Endothelial cell of umbilical vein (primary cell): ENCODE results near the gene KCTD13. TPM values are rescaled to one million over a fixed set of nuclear protein-coding genes. Genes with fewer than 3 reads are reported as not detected.

ENCODE experiments used
- BruUV-seq: library from RNA; stranded (reverse); fragments of 400-500 nt; replicated peaks from 2 replicates; lab custom pipeline; 2021; lab: Mats Ljungman, UMichigan
- CTCF ChIA-PET: fragments of 300-600, 350-600 bp; sonication (Branson Sonifier 250); formaldehyde crosslinking; loops from one replicate; lab custom pipeline; 2021; ENCODE audit warnings: antibody characterized with exemption, inconsistent platforms; lab: Charles Lee
- POLR2A ChIA-PET: fragments of 300-600, 350-600 bp; sonication (Branson Sonifier 250); formaldehyde crosslinking; loops from one replicate; lab custom pipeline; 2021; ENCODE audit warnings: antibody characterized with exemption, inconsistent platforms; lab: Charles Lee
- DNase-seq: peaks from one replicate; pipeline ENCODE4 v3.0.0-alpha.2; 2011; ENCODE audit warnings: low read depth, low spot score
- FAIRE-seq: peaks from 2 replicates; lab custom pipeline; 2011; peaks lifted over from hg19 to GRCh38; lab: Jason Lieb, UNC
- H2AFZ ChIP-seq: 2 replicates; pipeline ENCODE4 v1.6.0; 2012; ENCODE audit warnings: low read depth, low read length, control low read depth, inconsistent platforms
- H3K27ac ChIP-seq: 2 replicates; pipeline ENCODE4 v1.5.1; 2011; ENCODE audit warnings: low read depth, mild to moderate bottlenecking, control low read depth, low read length, moderate library complexity; ENCODE audit not compliant: insufficient read depth
- H3K27me3 ChIP-seq, 2 experiments: 2 replicates each; pipeline versions ENCODE4 v1.6.0 to v1.6.1; 2011; ENCODE audit warnings: low read length in 2 of 2, mixed read lengths in 1 of 2; ENCODE audit not compliant: control insufficient read depth in 2 of 2, insufficient read depth in 2 of 2
- H3K36me3 ChIP-seq, 2 experiments: 2 replicates in 1 of 2; 3 replicates in 1 of 2; pipeline ENCODE4 v1.5.1; 2011; ENCODE audit warnings: low read length in 2 of 2, mild to moderate bottlenecking in 1 of 2, moderate library complexity in 1 of 2; ENCODE audit not compliant: control insufficient read depth in 2 of 2, insufficient read depth in 2 of 2; ENCODE audit errors: extremely low read depth in 1 of 2
- H3K4me1 ChIP-seq: 3 replicates; pipeline ENCODE4 v1.5.1; 2011; ENCODE audit warnings: mild to moderate bottlenecking, low read length; ENCODE audit not compliant: control insufficient read depth, insufficient read depth; ENCODE audit errors: extremely low read depth
- H3K4me2 ChIP-seq: 2 replicates; pipeline ENCODE4 v1.6.1; 2011; ENCODE audit warnings: low read length, control low read depth, mixed read lengths; ENCODE audit not compliant: insufficient read depth
- H3K4me3 ChIP-seq, 3 experiments: fragments of 200-600 bp in 1 of 3; sonication (generic), shearing (Covaris generic) in 1 of 3; replicated peaks in 1 of 3; 2 replicates each; pipeline ENCODE4 v1.5.1; 2011 to 2016; ENCODE audit warnings: control low read depth in 3 of 3, low read length in 3 of 3, mild to moderate bottlenecking in 2 of 3, inconsistent platforms in 1 of 3, low read depth in 1 of 3, moderate library complexity in 1 of 3; ENCODE audit not compliant: insufficient read depth in 1 of 3
- H3K79me2 ChIP-seq: 2 replicates; pipeline ENCODE4 v1.6.0; 2012; ENCODE audit warnings: low read length, inconsistent platforms; ENCODE audit not compliant: control insufficient read depth, insufficient read depth
- H3K9ac ChIP-seq: replicated peaks from 2 replicates; pipeline ENCODE3; 2011; ENCODE audit warnings: low read length, control low read depth; ENCODE audit not compliant: insufficient read depth; ENCODE audit errors: extremely low read depth
- H3K9me1 ChIP-seq: replicated peaks from 3 replicates; pipeline ENCODE4 v1.6.0; 2011; ENCODE audit warnings: mild to moderate bottlenecking, low read length; ENCODE audit not compliant: control insufficient read depth, insufficient read depth; ENCODE audit errors: extremely low read depth
- H3K9me3 ChIP-seq: replicated peaks from 2 replicates; pipeline ENCODE4 v1.5.1; 2012; ENCODE audit warnings: low read length, inconsistent platforms; ENCODE audit not compliant: control insufficient read depth, insufficient read depth
- H4K20me1 ChIP-seq: replicated peaks from 2 replicates; pipeline ENCODE3; 2011; ENCODE audit warnings: mild to moderate bottlenecking, low read length; ENCODE audit not compliant: control insufficient read depth, insufficient read depth; ENCODE audit errors: extremely low read depth
- FOS ChIP-seq: IDR thresholded peaks from 2 replicates; pipeline ENCODE4 v1.6.1; 2011; ENCODE audit warnings: mild to moderate bottlenecking, low read length, moderate library complexity, borderline replicate concordance; ENCODE audit not compliant: insufficient read depth
- GATA2 ChIP-seq: IDR thresholded peaks from 2 replicates; pipeline ENCODE4 v1.7.0; 2011; ENCODE audit warnings: low read depth, mild to moderate bottlenecking, moderate library complexity, mixed read lengths, low read length; ENCODE audit not compliant: insufficient read length, insufficient read depth
- MAX ChIP-seq: IDR thresholded peaks from 2 replicates; pipeline ENCODE4 v1.6.1; 2011; ENCODE audit not compliant: insufficient read depth, insufficient read length
- POLR2A ChIP-seq: IDR thresholded peaks from 2 replicates; pipeline ENCODE4 v1.6.1; 2012; ENCODE audit warnings: low read depth, mild to moderate bottlenecking, control low read depth, low read length
- POLR2AphosphoS5 ChIP-seq: IDR thresholded peaks from 2 replicates; pipeline ENCODE4 v1.6.1; 2012; ENCODE audit warnings: low read depth, mild to moderate bottlenecking, control low read depth, low read length, moderate library complexity; ENCODE audit not compliant: insufficient read depth
- dilution Hi-C: fragments of 300-500 bp; cut with MboI; formaldehyde crosslinking; loops from one replicate; pipeline ENCODE4 v1.15.0; 2019; ENCODE audit warnings: low sequenced_read_pairs; ENCODE audit not compliant: extremely low pct_ligation_motif_present
- intact Hi-C: fragments of 100-400 bp; cut with micrococcal nuclease; formaldehyde crosslinking; loops from one replicate; pipeline ENCODE4 v1.10.0; 2022
- polyA plus RNA-seq, 4 experiments: library from polyadenylated mRNA; depleted of rRNA in 3 of 4; stranded (reverse) in 3 of 4; unstranded in 1 of 4; fragments of >200 nt; gene quantifications; 2 replicates each; pipeline versions ENCODE4 v1.2.1 to v1.2.3, GENCODE V29; 2011 to 2012; ENCODE audit warnings: missing spikeins in 1 of 4
- total RNA-seq: library from RNA; stranded (reverse); gene quantifications from 2 replicates; pipeline ENCODE4 v1.2.3, GENCODE V29; 2021

The KCTD13 gene
- total and polyA plus RNA-seq, 2 donors (not counting 3 experiments of a cell fraction or from before 2014, with no cell fraction given): 22.6 to 24.2 TPM

- CTCF ChIA-PET: interaction anchor here (0.6 to 2.3 kb wide), 12 partner anchors 11 to 166 kb away, joined by 3 to 17 read pairs (median 4); partner anchors contain the start of genes CDIPT, KCTD13 and TMEM219
- Histone ChIP-seq H3K4me2 (peak within 1 kb of the TSS; percentile 98), H3K36me3 (peaks cover 8 to 21% of the 10 kb centered on the region in 2 experiments), H3K27ac (peak within 1 kb of the TSS; percentile 81), H2AFZ (peak within 1 kb of the TSS; percentile 24), H4K20me1 (no peaks in the 10 kb centered on the region), H3K4me3 (peak within 1 kb of the TSS; percentile 79 to 95 (median 94)), H3K9me1 (no peaks in the 10 kb centered on the region), H3K79me2 (peaks cover 49% of the 10 kb centered on the region), H3K9ac (peak within 1 kb of the TSS; percentile 93), H3K4me1 (peaks cover 38% of the 10 kb centered on the region), H3K27me3 (no peaks in the 10 kb centered on the region), H3K9me3 (no peaks in the 10 kb centered on the region)
- peak; percentile 95 for FAIRE-seq
- TF ChIP-seq FOS: no peak
- no peak for TF ChIP-seq GATA2
- peak; percentile 93 for TF ChIP-seq POLR2AphosphoS5
- TF ChIP-seq MAX: peak; percentile 81
- TF ChIP-seq POLR2A: peak; percentile 89
- no TSS peak for BruUV-seq
- dilution Hi-C loops: no loop called here
- POLR2A ChIA-PET: interaction anchor here (0.5 to 1.4 kb wide), 12 partner anchors 11 to 183 kb away, joined by 3 to 14 read pairs (median 3); partner anchors contain the start of genes ASPHD1, KCTD13, KIF22 and SEZ6L2
- DNase-seq: peak; percentile 100
- intact Hi-C loops: loop anchor here (1.0 to 5.0 kb wide), 6 partner anchors 11 to 166 kb away; partner anchors contain the start of genes CDIPT, INO80E, KCTD13 and MAZ
Measured at GRCh38 chr16:29973384-29974246, 47.6 kb upstream of the KCTD13 start, which contains the start of gene TAOK2. TAOK2 (plus strand) TSS chr16:29973868; CDS start chr16:29977773, 3,905 bp downstream.
